ENCODE data around the gene ACSS1.

DNA sequence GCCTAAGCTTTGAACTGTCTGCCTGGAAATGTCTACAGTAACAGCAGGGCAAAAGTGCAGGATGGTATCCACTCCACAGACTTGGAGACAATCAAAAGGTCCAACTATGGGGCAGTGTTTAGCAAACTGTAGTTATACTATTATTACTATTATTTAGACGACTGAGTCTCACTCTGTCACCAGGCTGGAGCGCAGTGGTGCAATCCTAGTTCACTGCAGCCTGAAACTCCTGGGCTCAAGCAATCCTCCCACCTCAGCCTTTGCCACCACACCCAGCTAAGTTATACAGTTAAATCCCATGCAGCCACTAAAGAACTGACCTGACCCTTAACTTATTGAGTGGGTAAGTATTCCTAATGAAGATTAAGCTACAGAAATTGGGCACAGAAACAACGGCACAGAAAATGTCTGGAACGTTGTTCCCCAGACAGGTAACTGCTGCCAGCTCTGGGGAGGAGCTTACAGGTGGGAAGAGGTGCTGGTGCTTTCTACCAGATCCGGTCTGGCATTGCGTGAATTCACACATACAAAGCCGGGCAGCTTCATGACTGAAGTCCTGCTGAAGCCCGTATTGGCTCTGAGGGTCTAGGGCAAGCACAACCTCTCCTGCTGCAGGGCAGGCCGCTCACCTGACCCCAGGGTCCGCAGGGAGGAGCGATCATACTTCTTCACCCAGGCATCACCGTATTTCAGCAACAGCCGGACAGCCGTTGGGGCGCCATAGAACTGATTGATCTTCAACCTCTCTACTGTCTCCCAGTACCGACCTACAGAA is 38.4 kb downstream of the ACSS1 start:
- TF ChIP-seq, protein P1, sequence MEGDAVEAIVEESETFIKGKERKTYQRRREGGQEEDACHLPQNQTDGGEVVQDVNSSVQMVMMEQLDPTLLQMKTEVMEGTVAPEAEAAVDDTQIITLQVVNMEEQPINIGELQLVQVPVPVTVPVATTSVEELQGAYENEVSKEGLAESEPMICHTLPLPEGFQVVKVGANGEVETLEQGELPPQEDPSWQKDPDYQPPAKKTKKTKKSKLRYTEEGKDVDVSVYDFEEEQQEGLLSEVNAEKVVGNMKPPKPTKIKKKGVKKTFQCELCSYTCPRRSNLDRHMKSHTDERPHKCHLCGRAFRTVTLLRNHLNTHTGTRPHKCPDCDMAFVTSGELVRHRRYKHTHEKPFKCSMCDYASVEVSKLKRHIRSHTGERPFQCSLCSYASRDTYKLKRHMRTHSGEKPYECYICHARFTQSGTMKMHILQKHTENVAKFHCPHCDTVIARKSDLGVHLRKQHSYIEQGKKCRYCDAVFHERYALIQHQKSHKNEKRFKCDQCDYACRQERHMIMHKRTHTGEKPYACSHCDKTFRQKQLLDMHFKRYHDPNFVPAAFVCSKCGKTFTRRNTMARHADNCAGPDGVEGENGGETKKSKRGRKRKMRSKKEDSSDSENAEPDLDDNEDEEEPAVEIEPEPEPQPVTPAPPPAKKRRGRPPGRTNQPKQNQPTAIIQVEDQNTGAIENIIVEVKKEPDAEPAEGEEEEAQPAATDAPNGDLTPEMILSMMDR (conservative IDR thresholded peaks at IDR 0.05) = no peak
- TF ChIP-seq ZFX (IDR thresholded peaks at IDR 0.05) = no peak
